Measurements from ENCODE around the gene THSD4.

DNA sequence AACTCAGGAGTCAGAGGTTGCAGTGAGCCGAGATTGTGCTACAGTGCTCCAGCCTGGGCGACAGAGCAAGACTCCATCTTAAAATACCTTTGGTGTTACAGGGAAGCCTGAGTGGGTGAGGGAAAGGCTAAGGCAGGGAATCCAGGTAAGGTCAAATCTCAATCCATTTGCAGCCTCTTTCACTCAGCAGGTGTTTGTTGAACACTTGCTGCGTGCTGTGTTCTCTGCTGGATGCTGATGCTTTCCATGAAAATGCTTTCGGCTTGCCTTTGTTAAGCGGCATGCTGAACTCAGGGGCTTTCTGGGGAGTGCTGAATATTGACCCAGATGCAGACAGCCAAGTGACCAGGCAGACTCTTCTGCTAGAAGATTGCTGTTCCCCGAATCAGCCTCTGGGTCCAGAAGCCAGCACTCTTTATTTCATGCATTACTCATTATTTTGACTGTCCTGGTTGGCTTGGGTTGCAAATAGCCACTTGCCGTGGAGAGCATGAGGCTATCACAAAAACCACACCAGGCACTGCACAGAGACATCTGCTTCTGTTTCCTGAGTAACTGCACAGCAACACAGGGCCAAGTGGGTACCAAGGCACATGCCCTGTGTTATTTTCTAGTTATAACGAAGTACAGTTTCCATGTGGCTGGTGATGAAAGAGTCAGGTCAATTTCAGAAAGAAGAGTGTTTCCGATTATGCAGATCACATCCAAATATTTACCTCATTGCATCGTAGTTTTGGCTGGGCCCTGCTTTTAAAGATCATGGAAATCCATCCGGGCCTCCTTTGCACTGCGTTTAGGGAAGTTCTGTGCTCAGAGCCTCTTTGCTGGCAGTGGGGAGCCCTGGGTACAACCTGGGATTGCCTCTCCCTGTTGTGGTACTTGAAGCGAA is 88.6 kb downstream of the THSD4 start:
- no peak for TF ChIP-seq TP53 (CRISPR knock-in tag; IDR thresholded peaks at IDR 0.05)
- TF ChIP-seq, protein P1, sequence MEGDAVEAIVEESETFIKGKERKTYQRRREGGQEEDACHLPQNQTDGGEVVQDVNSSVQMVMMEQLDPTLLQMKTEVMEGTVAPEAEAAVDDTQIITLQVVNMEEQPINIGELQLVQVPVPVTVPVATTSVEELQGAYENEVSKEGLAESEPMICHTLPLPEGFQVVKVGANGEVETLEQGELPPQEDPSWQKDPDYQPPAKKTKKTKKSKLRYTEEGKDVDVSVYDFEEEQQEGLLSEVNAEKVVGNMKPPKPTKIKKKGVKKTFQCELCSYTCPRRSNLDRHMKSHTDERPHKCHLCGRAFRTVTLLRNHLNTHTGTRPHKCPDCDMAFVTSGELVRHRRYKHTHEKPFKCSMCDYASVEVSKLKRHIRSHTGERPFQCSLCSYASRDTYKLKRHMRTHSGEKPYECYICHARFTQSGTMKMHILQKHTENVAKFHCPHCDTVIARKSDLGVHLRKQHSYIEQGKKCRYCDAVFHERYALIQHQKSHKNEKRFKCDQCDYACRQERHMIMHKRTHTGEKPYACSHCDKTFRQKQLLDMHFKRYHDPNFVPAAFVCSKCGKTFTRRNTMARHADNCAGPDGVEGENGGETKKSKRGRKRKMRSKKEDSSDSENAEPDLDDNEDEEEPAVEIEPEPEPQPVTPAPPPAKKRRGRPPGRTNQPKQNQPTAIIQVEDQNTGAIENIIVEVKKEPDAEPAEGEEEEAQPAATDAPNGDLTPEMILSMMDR (IDR thresholded peaks at IDR 0.05) = no peak
- no peak for TF ChIP-seq BHLHE40 (IDR thresholded peaks at IDR 0.05; ENCODE audit: low read depth, low read length)

All from A549 (cell line).